Nephron progenitor cell (in vitro differentiated cells): Measurements from ENCODE around the gene CAMK2D.
A peak's percentile ranks its signal among the peaks of the same experiment; 100 is the strongest.

Experiments used
- DNase-seq: peaks from one replicate; pipeline ENCODE4 v3.0.0; 2021
- H3K27ac Mint-ChIP-seq: 2 replicates; pipeline ENCODE4 v1.8.0; 2021; ENCODE audit warnings: mild to moderate bottlenecking, moderate library complexity, mixed read lengths
- H3K27me3 Mint-ChIP-seq: 2 replicates; pipeline ENCODE4 v1.8.0; 2021; ENCODE audit warnings: mild to moderate bottlenecking, low read depth, mixed read lengths; ENCODE audit not compliant: poor library complexity
- H3K36me3 Mint-ChIP-seq: 2 replicates; pipeline ENCODE4 v1.8.0; 2021; ENCODE audit warnings: low read depth, mixed read lengths
- H3K4me1 Mint-ChIP-seq: 2 replicates; pipeline ENCODE4 v1.8.0; 2021; ENCODE audit warnings: mixed read lengths
- H3K4me3 Mint-ChIP-seq: 2 replicates; pipeline ENCODE4 v1.8.0; 2021; ENCODE audit warnings: mild to moderate bottlenecking, moderate library complexity, mixed read lengths
- H3K9me3 Mint-ChIP-seq: 2 replicates; pipeline ENCODE4 v1.8.0; 2021; ENCODE audit warnings: mild to moderate bottlenecking, moderate library complexity, mixed read lengths
- TF ChIP-seq, protein P1 (sequence below): fragments of 200-600 bp; sonication (generic); IDR thresholded peaks from 2 replicates; pipeline ENCODE4 v1.5.0; 2021; ENCODE audit warnings: antibody characterized with exemption

CAMK2D gene

DNA sequence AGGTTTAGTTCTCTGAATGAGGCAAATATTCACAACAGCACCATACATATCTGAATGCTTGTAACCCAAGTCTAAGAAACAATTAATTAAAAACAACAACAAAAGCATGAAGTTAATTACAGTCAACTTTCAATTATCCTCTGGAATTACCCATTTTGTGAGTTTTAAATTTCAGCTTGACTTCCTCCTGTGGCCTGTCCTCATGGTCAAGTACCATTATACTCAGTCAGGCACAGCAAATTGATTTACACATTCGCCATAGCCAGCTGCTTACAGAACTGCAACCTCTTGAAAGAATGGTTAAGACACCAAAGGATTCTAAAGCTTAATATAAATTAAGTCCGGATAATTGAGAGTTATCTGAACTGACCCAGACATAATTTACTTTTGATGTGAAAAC is 306.5 kb downstream of the CAMK2D start:
- Mint-ChIP-seq H3K4me1 (peaks cover 53% of the 10 kb centered on the region), H3K27ac (no peak overlapping the region), H3K36me3 (peaks cover 18% of the 10 kb centered on the region), H3K9me3 (no peaks in the 10 kb centered on the region), H3K27me3 (no peaks in the 10 kb centered on the region), H3K4me3 (no peak overlapping the region)
- no peak for DNase-seq
- TF ChIP-seq, protein P1, sequence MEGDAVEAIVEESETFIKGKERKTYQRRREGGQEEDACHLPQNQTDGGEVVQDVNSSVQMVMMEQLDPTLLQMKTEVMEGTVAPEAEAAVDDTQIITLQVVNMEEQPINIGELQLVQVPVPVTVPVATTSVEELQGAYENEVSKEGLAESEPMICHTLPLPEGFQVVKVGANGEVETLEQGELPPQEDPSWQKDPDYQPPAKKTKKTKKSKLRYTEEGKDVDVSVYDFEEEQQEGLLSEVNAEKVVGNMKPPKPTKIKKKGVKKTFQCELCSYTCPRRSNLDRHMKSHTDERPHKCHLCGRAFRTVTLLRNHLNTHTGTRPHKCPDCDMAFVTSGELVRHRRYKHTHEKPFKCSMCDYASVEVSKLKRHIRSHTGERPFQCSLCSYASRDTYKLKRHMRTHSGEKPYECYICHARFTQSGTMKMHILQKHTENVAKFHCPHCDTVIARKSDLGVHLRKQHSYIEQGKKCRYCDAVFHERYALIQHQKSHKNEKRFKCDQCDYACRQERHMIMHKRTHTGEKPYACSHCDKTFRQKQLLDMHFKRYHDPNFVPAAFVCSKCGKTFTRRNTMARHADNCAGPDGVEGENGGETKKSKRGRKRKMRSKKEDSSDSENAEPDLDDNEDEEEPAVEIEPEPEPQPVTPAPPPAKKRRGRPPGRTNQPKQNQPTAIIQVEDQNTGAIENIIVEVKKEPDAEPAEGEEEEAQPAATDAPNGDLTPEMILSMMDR, result no peak

DNA sequence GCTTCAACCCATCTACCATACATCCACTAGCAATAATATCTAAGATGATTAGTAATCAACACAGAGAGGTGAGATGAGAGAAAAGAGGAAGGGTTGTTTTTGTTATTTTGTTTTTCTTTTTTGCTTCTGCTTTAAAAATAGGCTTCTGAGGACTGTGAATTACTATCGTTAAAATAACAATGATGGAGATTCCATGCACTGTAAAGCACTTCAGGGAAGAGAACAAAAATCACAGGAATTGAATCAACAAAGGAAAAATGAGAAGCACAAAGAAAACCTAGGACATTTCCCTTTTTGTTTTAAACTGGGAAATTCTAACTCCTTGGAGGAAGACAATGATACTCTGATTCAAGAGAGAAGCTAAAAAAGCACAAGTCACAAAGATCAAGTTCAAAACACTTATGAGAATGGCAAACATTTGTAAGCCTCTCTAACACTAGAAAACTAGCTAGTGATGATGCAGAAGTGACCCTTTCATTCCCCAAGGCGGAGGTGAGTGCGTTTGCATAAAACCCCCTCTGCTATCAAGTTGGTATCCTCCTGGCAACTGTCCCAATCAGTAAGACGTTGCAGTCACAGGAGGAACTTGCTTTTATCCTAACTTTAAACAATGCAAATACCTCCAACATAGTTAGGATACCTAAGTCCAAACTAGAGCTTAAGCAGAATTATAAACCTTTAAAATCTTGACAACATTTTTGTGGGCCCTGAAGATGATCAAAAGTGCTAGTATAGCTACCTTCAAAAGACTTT is 308.5 kb downstream of the CAMK2D start:
- H3K9me3 Mint-ChIP-seq, result no peaks in the 10 kb centered on the region
- no peak overlapping the region for H3K4me3 Mint-ChIP-seq
- TF ChIP-seq, protein P1, result no peak
- H3K4me1 Mint-ChIP-seq, result peaks cover 51% of the 10 kb centered on the region
- H3K36me3 Mint-ChIP-seq, result peaks cover 18% of the 10 kb centered on the region
- H3K27ac Mint-ChIP-seq, result peak overlapping the region; percentile 15
- H3K27me3 Mint-ChIP-seq, result no peaks in the 10 kb centered on the region
- DNase-seq, result no peak

DNA sequence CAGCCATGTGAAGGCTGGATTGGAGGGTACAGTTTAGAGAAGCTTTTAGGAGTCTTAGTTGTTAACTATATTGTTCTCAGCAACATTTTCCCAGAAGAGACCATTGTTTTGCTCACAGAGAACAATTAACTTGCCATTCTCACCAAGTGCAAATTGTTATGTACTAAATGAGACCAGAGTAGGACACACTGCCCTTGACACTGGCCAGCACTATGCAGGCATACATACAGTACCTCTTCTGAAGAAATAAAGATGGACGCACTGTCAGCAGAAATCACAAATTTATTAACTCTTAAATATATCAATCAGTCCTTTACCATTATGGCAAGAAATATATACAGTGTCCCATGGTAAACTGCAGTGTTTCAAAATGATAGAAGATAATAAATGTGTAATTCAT is 309.4 kb downstream of the CAMK2D start:
- peaks cover 10% of the 10 kb centered on the region for H3K36me3 Mint-ChIP-seq
- H3K9me3 Mint-ChIP-seq, result no peaks in the 10 kb centered on the region
- no peak overlapping the region for H3K27ac Mint-ChIP-seq
- peaks cover 45% of the 10 kb centered on the region for H3K4me1 Mint-ChIP-seq
- TF ChIP-seq, protein P1, result no peak
- no peak overlapping the region for H3K4me3 Mint-ChIP-seq
- H3K27me3 Mint-ChIP-seq, result no peaks in the 10 kb centered on the region
- no peak for DNase-seq

DNA sequence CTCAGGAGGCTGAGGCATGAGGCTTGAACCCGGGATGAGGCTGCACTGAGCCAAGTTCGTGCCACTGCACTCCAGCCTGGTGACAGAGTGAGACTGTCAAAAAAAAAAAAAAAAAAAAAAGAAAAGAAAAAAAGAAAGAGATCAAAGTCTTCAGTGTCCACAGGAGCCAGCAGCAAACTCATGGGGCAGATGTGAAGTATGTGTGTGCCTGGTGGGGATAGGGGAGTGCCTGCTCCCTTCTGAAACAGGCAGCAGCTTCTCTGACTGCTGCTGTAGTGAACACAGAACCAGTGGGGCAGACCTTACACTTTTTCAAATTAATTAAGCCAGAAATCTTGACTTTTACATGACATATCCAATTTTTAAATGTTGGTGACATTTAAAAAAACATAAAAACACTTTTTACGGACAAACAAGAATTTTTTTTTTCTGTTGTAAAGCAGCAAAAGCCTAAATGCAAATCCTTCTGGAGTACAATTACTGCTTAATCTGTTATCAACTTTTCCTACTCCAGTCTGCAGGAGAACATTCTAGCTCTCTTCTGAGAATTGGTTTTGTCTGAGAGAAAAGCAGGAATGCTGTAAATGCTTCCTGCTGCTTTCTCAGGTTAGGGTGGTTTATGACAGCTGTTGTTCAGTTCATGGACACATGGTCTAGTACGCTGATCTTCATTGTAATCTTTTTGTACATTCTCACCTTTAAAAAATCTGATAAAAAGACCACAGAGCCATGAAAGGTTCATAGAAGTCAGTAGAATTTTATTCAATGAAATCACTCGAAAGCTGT is 311.1 kb downstream of the CAMK2D start:
- H3K9me3 Mint-ChIP-seq, result no peaks in the 10 kb centered on the region
- DNase-seq, result no peak
- TF ChIP-seq, protein P1, result no peak
- no peaks in the 10 kb centered on the region for H3K27me3 Mint-ChIP-seq
- H3K27ac Mint-ChIP-seq, result no peak overlapping the region
- no peaks in the 10 kb centered on the region for H3K36me3 Mint-ChIP-seq
- H3K4me1 Mint-ChIP-seq, result peaks cover 34% of the 10 kb centered on the region
- H3K4me3 Mint-ChIP-seq, result no peak overlapping the region

DNA sequence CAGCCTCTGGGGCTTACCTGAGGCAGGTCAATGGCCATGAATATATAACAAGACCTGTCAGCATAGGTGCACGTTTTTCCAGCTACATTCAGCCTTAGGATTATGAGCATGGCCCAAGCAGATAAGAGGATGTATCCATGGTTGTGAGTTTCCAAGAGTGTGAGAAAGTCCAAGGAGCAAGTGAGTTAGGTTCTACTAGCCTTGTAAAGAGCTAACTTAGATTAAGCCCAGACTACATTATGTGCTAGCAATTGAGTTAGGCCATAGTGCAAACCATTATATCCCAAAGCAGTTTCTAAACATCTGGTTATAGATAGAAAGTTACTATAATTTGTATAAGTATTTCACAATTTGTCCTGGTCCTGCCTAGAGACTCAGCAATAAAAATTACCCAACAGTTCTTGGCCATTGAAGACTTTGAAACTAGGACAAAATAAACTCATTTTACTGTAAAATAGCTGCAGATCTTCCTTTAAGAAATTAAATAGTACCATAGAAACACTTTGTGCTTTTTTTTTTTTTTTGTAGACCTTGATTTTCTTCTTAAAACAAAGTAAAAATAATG is 312.0 kb downstream of the CAMK2D start:
- no peak overlapping the region for H3K4me3 Mint-ChIP-seq
- H3K27ac Mint-ChIP-seq, result no peak overlapping the region
- no peak for DNase-seq
- H3K27me3 Mint-ChIP-seq, result no peaks in the 10 kb centered on the region
- TF ChIP-seq, protein P1, result no peak
- no peaks in the 10 kb centered on the region for H3K9me3 Mint-ChIP-seq
- peaks cover 24% of the 10 kb centered on the region for H3K4me1 Mint-ChIP-seq
- H3K36me3 Mint-ChIP-seq, result no peaks in the 10 kb centered on the region
